SJSA1 (cell line): ENCODE measurements around the gene AFDN. TPM values are rescaled to one million over a fixed set of nuclear protein-coding genes. Genes with fewer than 3 reads are reported as not detected.
"Not testable (repeated sequence)": the region's sequence is repeated elsewhere in the genome, so short reads cannot be mapped to it uniquely, and the experiment has no call there.

Experiments
- DNase-seq, 2 experiments: peaks; one replicate each; pipeline ENCODE4 v3.0.0-alpha.2; 2015 to 2020; ENCODE audit warnings: low spot score in 2 of 2, low read depth in 1 of 2
- H3K27ac ChIP-seq: fragments of 250-450 bp; sonication (Bioruptor Pico); 2 replicates; pipeline ENCODE4 v1.5.1; 2020; ENCODE audit warnings: mild to moderate bottlenecking, moderate library complexity
- H3K27me3 ChIP-seq: fragments of 250-450 bp; sonication (Bioruptor Pico); replicated peaks from 2 replicates; pipeline ENCODE4 v1.5.1; 2020; ENCODE audit warnings: mild to moderate bottlenecking, moderate library complexity
- H3K36me3 ChIP-seq: fragments of 250-450 bp; sonication (Bioruptor Pico); 2 replicates; pipeline ENCODE4 v1.5.1; 2020; ENCODE audit warnings: mild to moderate bottlenecking
- H3K4me1 ChIP-seq: fragments of 250-450 bp; sonication (Bioruptor Pico); replicated peaks from 2 replicates; pipeline ENCODE4 v1.6.1; 2021; ENCODE audit warnings: mild to moderate bottlenecking
- H3K4me3 ChIP-seq: fragments of 250-450 bp; sonication (Bioruptor Pico); 2 replicates; pipeline ENCODE4 v1.5.1; 2020; ENCODE audit warnings: mild to moderate bottlenecking
- H3K9me3 ChIP-seq: fragments of 250-450 bp; sonication (Bioruptor Pico); replicated peaks from 2 replicates; pipeline ENCODE4 v1.5.1; 2020; ENCODE audit warnings: mild to moderate bottlenecking
- total RNA-seq: library from RNA; depleted of rRNA; stranded (reverse); fragments of >200 nt; shearing (Covaris generic); gene quantifications from 2 replicates; pipeline ENCODE4 v1.2.3, GENCODE V29; 2014

The AFDN gene
- total RNA-seq, 1 experiment from 2014 or later: 88.2 TPM

DNA sequence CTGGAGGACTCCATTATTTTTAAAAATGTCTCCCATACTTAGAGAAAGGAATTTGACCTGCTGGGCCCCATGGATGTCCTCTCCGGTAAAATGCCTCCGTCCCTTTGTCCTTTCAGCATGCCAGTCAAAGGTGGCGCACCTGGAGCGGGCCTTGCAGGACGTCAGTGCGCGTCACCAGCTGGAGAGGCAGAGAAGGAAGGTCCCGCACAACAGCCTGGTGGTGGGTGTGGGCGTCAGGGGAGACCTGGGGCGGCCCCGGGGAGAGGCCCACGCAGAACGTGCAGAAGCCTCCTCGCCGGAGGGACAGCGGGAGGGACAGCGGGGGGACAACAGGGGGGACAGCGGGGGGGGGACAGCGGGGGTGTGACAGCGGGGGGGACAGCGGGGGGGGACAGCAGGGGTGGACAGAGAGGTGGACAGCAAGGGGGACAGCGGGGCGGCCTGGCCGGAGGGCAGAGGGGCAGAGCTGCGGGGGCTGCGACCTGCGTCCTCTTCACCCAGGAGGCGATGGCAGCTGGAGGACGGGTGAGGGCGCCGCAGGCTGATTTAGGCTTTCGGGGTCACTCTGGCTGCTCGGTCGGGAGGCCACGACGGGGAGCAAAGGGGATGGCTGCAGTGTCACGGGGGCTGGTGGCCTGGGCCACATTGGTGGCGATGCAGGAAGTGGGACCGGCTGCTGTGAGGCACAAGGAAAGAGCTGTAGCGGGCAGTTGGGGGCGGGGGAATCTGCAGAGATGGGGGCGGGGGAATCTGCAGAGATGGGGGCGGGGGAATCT, 169.9 kb downstream of the AFDN start:
- Histone ChIP-seq H3K4me1 (no peaks in the 10 kb centered on the region), H3K4me3 (no peak overlapping the region), H3K9me3 (no peaks in the 10 kb centered on the region), H3K27ac (no peak overlapping the region), H3K27me3 (no peaks in the 10 kb centered on the region), H3K36me3 (no peaks in the 10 kb centered on the region)
- no peak for DNase-seq

DNA sequence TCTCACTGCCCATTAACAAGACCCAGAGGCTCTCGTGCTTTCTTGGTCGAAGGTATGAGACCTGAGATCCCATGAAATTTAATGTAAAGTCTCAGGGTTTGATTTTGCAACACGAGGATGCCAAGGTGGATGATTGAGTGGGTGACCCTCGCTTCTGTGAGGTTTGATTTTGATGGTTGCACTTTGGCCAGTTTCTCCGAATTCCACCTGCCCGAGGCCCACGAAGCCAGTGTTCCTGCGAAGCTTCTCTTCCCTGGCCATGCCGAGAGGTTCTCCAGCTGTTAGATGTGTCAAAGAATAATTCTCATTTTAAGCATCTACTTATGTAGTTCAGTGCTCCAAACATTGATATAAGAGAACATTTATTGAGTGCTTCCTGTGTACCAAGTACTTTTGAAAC, 170.9 kb downstream of the AFDN start, which contains the start of gene KIF25:
Gene KIF25, plus strand, starts transcription at position 30 of the 400 bp plus-strand sequence. CDS start 31,915 bp downstream, outside the sequence.
- Histone ChIP-seq H3K27me3 (no peaks in the 10 kb centered on the region), H3K4me1 (no peaks in the 10 kb centered on the region), H3K27ac (no peak within 1 kb of the TSS), H3K9me3 (no peaks in the 10 kb centered on the region), H3K4me3 (no peak within 1 kb of the TSS), H3K36me3 (no peaks in the 10 kb centered on the region)
- no peak for DNase-seq

DNA sequence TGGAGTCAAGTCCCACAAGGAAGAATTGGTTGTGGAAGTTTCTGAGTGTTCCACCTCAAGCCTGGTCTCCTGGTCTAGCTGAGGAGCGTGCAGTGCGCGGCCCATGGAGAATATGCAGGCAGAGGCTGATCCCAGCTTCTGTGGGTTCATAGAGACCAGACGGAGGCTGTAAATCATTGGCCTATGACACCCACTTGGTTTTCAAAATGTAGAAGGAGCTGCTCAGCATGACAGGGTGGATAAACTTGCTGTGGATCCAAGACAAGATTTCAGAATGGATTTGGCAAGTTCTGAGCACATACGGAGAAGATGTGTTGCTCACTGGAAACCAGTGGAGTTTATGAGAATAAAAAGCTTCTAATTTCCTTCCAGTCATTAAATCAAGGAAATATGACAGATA, 171.5 kb downstream of the AFDN start:
- Histone ChIP-seq H3K4me3 (no peak overlapping the region), H3K27ac (no peak overlapping the region), H3K27me3 (no peaks in the 10 kb centered on the region), H3K4me1 (no peaks in the 10 kb centered on the region), H3K36me3 (no peaks in the 10 kb centered on the region), H3K9me3 (no peaks in the 10 kb centered on the region)
- DNase-seq: no peak

DNA sequence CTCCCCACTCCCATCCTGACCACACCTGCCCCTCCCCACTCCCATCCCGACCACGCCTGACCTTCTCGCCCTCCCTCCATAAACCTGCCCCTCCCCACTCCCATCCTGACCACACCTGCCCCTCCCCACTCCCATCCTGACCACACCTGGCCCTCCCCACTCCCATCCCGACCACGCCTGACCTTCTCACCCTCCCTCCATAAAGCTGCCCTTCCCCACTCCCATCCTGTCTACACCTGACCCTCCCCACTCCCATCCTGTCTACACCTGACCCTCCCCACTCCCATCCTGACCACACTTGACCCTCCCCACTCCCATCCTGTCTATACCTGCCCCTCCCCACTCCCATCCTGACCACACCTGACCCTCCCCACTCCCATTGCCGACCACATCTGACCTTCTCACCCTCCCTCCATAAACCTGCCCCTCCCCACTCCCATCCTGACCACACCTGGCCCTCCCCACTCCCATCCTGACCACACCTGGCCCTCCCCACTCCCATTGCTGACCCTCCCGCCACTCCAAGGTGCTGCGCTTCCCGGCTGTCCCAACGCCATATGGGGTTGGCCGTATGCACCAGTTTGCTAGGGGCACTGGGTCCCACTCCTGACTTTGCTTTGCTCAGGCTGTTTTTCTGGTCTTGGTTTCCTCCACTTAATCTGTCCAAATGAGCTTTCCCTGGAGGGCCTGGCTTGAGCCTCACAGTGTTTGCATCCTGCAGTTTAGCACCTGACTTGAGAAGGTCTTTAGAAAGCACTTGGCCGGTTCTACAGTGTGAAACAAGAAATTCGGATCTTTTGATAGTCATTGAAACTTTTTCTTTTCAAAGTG, 173.7 kb downstream of the AFDN start:
- Histone ChIP-seq H3K27me3 (no peaks in the 10 kb centered on the region), H3K27ac (no peak overlapping the region), H3K36me3 (no peaks in the 10 kb centered on the region), H3K4me1 (no peaks in the 10 kb centered on the region), H3K4me3 (no peak overlapping the region), H3K9me3 (no peaks in the 10 kb centered on the region)
- DNase-seq: no peak

DNA sequence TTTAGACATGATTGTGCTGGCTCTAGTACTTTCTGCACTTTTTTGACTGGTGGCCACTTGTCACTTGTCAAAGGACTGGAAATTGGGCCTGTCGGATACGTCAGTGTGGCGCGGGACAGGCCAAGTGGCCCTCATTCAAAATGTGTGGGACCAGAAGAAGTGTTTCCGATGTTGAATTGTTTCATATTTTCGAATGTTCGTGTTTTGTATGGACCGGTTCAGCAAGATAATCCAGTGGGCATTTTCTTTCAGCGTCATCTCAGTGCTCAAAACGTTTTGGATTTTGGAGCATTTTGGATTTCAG, 174.3 kb downstream of the AFDN start:
- no peak for DNase-seq
- H3K36me3 ChIP-seq: no peaks in the 10 kb centered on the region
- H3K4me1 ChIP-seq: no peaks in the 10 kb centered on the region

DNA sequence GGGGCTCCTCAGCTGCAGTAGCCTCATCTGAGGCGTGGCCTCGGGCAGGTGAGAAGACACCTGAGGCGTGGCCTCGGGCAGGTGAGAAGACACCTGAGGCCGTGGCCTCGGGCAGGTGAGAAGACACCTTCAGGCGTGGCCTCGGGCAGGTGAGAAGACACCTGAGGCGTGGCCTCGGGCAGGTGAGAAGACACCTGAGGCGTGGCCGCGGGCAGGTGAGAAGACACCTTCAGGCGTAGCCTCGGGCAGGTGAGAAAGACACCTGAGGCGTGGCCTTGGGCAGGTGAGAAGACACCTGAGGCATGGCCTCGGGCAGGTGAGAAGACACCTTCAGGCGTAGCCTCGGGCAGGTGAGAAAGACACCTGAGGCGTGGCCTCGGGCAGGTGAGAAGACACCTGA, 174.8 kb downstream of the AFDN start:
- not testable (repeated sequence) for H3K36me3 ChIP-seq, H3K27me3 ChIP-seq

More for the DNA sequence above, 174.3 kb downstream of the AFDN start:
- H3K9me3 ChIP-seq: no peaks in the 10 kb centered on the region
- H3K27me3 ChIP-seq: no peaks in the 10 kb centered on the region
- no peak overlapping the region for H3K27ac ChIP-seq
- no peak overlapping the region for H3K4me3 ChIP-seq

DNA sequence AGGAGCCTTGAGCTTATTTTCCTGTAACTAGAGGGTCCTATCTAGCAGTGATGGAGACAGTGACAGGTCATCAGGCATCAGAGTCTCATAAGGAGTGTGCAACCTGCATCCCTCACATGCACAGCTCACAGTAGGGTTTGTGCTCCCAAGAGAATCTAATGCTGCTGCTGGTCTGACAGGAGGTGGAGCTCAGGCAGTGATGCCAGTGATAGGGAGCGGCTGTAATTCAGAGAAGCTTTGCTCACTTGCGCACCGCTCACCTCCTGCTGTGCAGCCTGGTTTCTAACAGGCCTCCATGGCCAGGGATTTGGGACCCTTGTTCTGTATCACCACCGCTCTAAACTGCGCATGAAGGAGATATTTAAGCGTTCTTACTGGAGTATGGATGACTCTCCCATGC, 176.1 kb downstream of the AFDN start:
- DNase-seq: no peak
- Histone ChIP-seq H3K27me3 (no peaks in the 10 kb centered on the region), H3K9me3 (no peaks in the 10 kb centered on the region), H3K4me3 (no peak overlapping the region), H3K36me3 (no peaks in the 10 kb centered on the region), H3K27ac (no peak overlapping the region), H3K4me1 (peaks cover 6% of the 10 kb centered on the region)

More for the DNA sequence above, 174.8 kb downstream of the AFDN start:
- not testable (repeated sequence) for H3K27ac ChIP-seq, DNase-seq, H3K4me3 ChIP-seq, H3K9me3 ChIP-seq, H3K4me1 ChIP-seq

DNA sequence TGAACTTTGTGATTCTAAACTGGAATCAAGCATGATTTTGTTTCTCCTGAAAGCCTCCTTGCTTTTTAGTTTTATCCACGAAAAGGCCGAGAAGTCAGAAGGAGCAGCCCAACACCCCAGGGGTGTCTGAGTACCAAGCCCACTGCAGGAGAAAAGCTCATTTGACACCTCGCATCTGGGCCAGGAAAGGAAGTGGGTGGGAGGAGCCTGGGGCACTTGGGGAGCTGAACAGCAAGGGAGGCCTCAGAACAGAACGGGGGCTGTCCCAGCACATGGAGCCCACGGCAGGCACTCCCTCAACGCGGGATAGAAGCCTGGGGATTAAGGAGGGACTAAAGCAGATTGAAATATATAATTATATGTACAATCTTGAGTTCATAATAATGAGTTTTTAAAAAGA, 177.3 kb downstream of the AFDN start:
- H3K27ac ChIP-seq: no peak overlapping the region
- peaks cover 12% of the 10 kb centered on the region for H3K4me1 ChIP-seq
- no peaks in the 10 kb centered on the region for H3K36me3 ChIP-seq
- no peak overlapping the region for H3K4me3 ChIP-seq
- no peak for DNase-seq
- H3K27me3 ChIP-seq: no peaks in the 10 kb centered on the region
- H3K9me3 ChIP-seq: no peaks in the 10 kb centered on the region

DNA sequence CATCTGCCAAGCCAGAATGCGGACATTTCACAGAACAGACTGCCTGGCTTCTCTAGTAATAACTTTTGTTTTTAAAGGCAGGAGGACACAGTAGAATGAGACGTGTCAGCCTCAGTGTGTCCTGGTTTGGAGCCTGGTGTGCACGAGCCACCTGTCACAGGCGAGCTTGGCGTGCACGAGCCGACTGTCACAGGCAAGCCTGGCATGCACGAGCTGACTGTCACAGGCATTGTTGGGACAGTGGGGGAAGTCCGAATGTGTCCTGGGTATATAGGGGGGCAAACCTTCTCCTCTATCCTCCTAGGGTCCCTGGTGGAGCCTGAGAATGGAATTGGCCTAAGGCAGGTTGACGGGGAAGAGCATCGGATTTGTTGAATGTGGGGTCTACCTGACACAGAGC, 178.2 kb downstream of the AFDN start:
- no peak for DNase-seq
- Histone ChIP-seq H3K36me3 (no peaks in the 10 kb centered on the region), H3K4me3 (no peak overlapping the region), H3K27ac (no peak overlapping the region), H3K27me3 (no peaks in the 10 kb centered on the region), H3K4me1 (peaks cover 12% of the 10 kb centered on the region), H3K9me3 (no peaks in the 10 kb centered on the region)

DNA sequence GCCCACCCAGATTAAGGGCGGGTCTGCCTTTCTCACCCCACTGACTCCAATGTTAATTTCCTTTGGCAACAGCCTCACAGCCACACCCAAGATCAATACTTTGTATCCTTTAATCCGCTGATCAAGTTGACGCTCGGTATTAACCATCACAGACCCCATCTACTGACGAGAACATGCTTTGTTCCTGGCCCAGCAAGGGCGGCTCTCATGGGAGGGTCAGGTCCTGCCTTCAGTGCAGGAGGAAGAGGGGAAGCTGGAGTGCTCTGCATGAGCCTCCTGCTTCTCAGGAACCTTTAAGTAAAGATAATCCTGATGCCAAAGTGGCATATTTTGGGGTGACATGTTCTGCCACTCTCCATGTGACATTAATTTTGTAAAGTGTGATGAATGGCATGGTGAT, 179.1 kb downstream of the AFDN start:
- Histone ChIP-seq H3K27ac (no peak overlapping the region), H3K4me3 (no peak overlapping the region), H3K9me3 (no peaks in the 10 kb centered on the region; the same call in 1 of the 2 replicates), H3K27me3 (no peaks in the 10 kb centered on the region), H3K4me1 (peaks cover 12% of the 10 kb centered on the region), H3K36me3 (no peaks in the 10 kb centered on the region)
- no peak for DNase-seq

DNA sequence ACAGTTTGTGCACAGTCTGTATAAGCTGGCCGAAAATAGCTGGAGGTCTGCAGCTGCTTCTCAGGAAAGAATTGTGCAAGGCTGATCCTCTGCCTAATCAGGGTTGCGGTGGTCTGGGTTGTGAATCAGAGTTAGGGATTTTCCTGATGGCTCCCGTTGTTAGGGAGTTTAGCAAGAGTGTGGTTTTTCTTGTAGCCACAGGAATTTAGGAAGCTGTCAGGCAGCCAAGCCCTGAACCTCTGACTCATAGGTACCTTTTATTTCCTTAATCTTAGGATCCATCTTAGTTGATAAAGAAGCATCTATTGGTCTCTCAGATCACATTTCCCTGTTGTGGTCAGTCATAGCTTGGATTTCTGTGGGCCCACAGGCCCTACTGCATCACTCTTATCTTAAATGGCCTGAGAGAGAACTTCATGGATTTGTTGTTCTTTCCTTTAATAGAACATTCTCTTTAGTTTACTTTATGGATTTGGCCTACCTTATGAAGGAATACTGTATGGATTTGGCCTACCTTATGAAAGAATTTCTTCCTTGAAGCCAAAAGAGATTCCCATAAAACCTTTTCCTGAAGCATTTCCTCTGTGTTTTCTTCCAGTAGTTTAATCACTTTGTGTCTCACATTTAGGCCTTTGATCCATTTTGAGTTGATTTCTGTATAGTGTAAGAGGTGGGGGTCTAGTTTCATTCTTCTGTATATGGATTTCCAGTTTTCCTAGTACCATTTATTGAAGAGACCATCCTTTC, 181.1 kb downstream of the AFDN start:
- Histone ChIP-seq H3K27me3 (no peaks in the 10 kb centered on the region), H3K36me3 (no peaks in the 10 kb centered on the region), H3K27ac (peak overlapping the region; percentile 51), H3K4me1 (peaks cover 12% of the 10 kb centered on the region), H3K4me3 (no peak overlapping the region), H3K9me3 (no peaks in the 10 kb centered on the region; the same call in 1 of the 2 replicates)
- peak; percentile 93 to 96 for DNase-seq

DNA sequence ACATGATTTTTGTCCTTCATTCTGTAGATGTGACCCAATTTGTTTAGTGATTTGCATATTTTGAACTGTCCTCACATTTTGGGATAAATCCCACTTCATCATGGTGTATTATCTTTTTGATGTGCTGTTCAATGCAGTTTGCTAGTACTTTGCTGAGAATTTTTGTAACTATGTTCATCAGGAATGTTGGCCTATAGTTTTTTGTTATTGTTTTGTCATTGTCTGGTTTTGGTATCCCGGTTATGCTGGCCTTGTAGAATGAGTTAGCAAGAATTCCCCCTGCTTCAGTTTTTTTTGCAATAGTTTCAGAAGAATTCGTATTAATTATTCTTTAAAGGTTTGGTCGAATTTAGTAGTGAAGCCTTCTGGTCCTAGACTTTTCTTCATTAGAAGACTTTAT, 182.6 kb downstream of the AFDN start:
- H3K4me1 ChIP-seq: peaks cover 12% of the 10 kb centered on the region
- H3K27me3 ChIP-seq: no peaks in the 10 kb centered on the region
- H3K9me3 ChIP-seq: no peaks in the 10 kb centered on the region; the same call in 1 of the 2 replicates
- DNase-seq: no peak
- no peak overlapping the region for H3K27ac ChIP-seq
- no peaks in the 10 kb centered on the region for H3K36me3 ChIP-seq
- no peak overlapping the region for H3K4me3 ChIP-seq

DNA sequence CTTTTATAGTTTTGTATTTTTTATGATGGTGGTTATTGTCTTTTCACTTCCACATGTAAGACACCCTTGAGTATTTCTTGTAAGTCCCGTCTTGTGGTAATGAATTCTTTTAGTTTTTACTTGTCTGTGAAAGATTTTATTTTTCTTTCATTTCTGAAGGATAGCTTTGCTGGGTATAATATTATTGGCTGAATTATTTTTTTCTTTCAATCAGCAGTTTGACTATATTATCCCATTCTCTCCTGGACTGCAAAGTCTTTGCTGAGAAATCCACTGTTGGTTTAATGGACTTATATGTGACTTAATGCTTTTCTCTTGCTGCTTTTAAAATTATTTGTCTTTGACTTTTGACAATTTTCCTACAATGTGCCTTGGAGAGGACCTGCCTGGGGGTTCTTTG, 184.6 kb downstream of the AFDN start:
- no peak overlapping the region for H3K27ac ChIP-seq
- no peaks in the 10 kb centered on the region; the same call in 1 of the 2 replicates for H3K9me3 ChIP-seq
- no peaks in the 10 kb centered on the region for H3K27me3 ChIP-seq
- peaks cover 12% of the 10 kb centered on the region for H3K4me1 ChIP-seq
- DNase-seq: no peak
- H3K36me3 ChIP-seq: no peaks in the 10 kb centered on the region
- no peak overlapping the region for H3K4me3 ChIP-seq
